IMR-90 (cell line): ENCODE data around the gene KYNU.

Experiments used
- CEBPB ChIP-seq: IDR thresholded peaks from 2 replicates; pipeline ENCODE4 v1.6.1; 2012; ENCODE audit warnings: low read depth, low read length, improper control_type of control experiment
- ELK1 ChIP-seq: fragments of 150-350 bp; IDR thresholded peaks from 2 replicates; pipeline ENCODE4 v1.6.1; 2016; ENCODE audit warnings: low read depth, mild to moderate bottlenecking, low read length, moderate library complexity, borderline replicate concordance
- FOS ChIP-seq: fragments of 150-350 bp; IDR thresholded peaks from 2 replicates; pipeline ENCODE4 v1.6.1; 2016; ENCODE audit warnings: low read depth, low read length
- MAFK ChIP-seq: IDR thresholded peaks from 2 replicates; pipeline ENCODE4 v1.6.1; 2012; ENCODE audit warnings: low read depth, low read length, improper control_type of control experiment
- MAZ ChIP-seq: IDR thresholded peaks from 2 replicates; pipeline ENCODE4 v1.6.1; 2012; ENCODE audit warnings: low read depth, mild to moderate bottlenecking, low read length, improper control_type of control experiment, moderate library complexity, borderline replicate concordance
- MXI1 ChIP-seq: IDR thresholded peaks from 2 replicates; pipeline ENCODE4 v1.6.1; 2012; ENCODE audit warnings: low read depth, mild to moderate bottlenecking, low read length, moderate library complexity, borderline replicate concordance
- POLR2A ChIP-seq: IDR thresholded peaks from 2 replicates; pipeline ENCODE4 v1.6.1; 2012; ENCODE audit warnings: mild to moderate bottlenecking, low read depth, low read length
- RAD21 ChIP-seq: IDR thresholded peaks from 2 replicates; pipeline ENCODE4 v1.6.1; 2012; ENCODE audit warnings: low read length, improper control_type of control experiment
- RCOR1 ChIP-seq: IDR thresholded peaks from 2 replicates; pipeline ENCODE4 v1.6.1; 2012; ENCODE audit warnings: mild to moderate bottlenecking, low read length, improper control_type of control experiment; ENCODE audit not compliant: insufficient replicate concordance
- RFX5 ChIP-seq: IDR thresholded peaks from 2 replicates; pipeline ENCODE4 v1.8.0; 2012; ENCODE audit warnings: low read depth, mild to moderate bottlenecking, low read length, moderate library complexity
- SMC3 ChIP-seq: fragments of 150-350 bp; IDR thresholded peaks from 2 replicates; pipeline ENCODE4 v1.6.1; 2016; ENCODE audit warnings: low read depth, mild to moderate bottlenecking, antibody characterized with exemption, low read length, moderate library complexity
- TF ChIP-seq, protein P1 (sequence below): conservative IDR thresholded peaks from 2 replicates; pipeline ENCODE4 v1.5.1; 2012; ENCODE audit warnings: mild to moderate bottlenecking, low read depth, low read length, improper control_type of control experiment
- TF ChIP-seq, protein P2 (sequence below): fragments of 150-350 bp; IDR thresholded peaks from 2 replicates; pipeline ENCODE4 v1.6.1; 2017; ENCODE audit warnings: mild to moderate bottlenecking, antibody characterized with exemption, low read length, low read depth

DNA sequence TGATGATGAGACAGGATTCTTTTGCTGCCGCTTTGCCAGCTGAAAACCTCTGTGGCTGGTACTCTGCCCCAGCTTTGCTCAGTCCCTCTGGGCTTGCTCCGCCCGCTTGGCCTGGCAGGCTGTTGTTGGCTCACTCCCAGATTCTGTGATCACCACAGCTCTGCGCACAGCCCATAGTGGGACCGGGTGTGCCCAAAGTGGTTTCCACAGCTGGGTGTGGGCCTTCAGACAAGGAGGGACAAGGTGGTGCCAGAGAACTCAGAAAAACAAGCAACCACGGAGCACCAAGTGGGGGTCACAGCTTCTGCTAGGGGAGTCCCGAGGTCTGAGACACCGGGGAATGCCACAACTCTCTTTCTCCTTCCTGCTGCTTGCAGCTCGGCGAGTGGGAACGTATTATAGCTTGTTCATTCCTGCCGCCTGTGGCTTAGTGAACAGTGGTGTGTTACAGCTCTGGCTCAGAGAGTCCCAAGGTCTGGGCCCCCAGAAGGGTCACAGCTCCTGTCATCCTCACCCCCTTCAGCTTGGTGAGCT is 9.2 kb upstream of the KYNU start:
- TF ChIP-seq, protein P1, sequence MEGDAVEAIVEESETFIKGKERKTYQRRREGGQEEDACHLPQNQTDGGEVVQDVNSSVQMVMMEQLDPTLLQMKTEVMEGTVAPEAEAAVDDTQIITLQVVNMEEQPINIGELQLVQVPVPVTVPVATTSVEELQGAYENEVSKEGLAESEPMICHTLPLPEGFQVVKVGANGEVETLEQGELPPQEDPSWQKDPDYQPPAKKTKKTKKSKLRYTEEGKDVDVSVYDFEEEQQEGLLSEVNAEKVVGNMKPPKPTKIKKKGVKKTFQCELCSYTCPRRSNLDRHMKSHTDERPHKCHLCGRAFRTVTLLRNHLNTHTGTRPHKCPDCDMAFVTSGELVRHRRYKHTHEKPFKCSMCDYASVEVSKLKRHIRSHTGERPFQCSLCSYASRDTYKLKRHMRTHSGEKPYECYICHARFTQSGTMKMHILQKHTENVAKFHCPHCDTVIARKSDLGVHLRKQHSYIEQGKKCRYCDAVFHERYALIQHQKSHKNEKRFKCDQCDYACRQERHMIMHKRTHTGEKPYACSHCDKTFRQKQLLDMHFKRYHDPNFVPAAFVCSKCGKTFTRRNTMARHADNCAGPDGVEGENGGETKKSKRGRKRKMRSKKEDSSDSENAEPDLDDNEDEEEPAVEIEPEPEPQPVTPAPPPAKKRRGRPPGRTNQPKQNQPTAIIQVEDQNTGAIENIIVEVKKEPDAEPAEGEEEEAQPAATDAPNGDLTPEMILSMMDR: no peak
- TF ChIP-seq POLR2A: no peak
- no peak for TF ChIP-seq RAD21
- TF ChIP-seq RFX5: no peak
- TF ChIP-seq MXI1: no peak
- TF ChIP-seq, protein P2, sequence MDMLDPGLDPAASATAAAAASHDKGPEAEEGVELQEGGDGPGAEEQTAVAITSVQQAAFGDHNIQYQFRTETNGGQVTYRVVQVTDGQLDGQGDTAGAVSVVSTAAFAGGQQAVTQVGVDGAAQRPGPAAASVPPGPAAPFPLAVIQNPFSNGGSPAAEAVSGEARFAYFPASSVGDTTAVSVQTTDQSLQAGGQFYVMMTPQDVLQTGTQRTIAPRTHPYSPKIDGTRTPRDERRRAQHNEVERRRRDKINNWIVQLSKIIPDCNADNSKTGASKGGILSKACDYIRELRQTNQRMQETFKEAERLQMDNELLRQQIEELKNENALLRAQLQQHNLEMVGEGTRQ: no peak
- no peak for TF ChIP-seq CEBPB
- no peak for TF ChIP-seq SMC3
- TF ChIP-seq MAFK: no peak
- no peak for TF ChIP-seq FOS
- no peak for TF ChIP-seq MAZ
- TF ChIP-seq RCOR1: no peak
- no peak for TF ChIP-seq ELK1
